ENCODE measurements around the gene BAHD1. TPM values are rescaled to one million over a fixed set of nuclear protein-coding genes. Genes with fewer than 3 reads are reported as not detected.

The BAHD1 gene
- total RNA-seq, 4 donors from 2014 or later = 11.6 to 29.6 (median 22.3) TPM

DNA sequence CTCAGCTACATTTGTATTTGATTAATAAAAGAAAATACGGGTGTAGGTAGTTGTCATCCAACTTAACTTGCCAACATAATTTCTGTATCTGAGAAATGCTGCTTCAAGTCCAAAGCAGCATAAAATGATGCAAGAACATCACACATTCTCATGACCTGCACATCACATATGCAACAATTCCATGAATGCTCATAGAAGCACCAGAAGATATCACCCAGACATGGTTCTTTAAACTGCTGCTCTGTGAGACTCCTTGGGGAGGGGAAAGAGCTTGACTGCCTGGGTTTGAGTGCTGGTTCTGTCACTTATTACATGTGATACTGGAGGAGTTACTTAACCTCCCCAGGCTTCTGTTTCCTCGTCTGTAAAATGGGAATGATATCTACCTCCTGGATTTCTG lies 69.4 kb downstream of the BAHD1 start:
- TF ChIP-seq POLR2A (IDR thresholded peaks at IDR 0.05; ENCODE audit: low read depth) (no peak), CTCF (IDR thresholded peaks at IDR 0.05) (no peak), POLR2AphosphoS5 (IDR thresholded peaks at IDR 0.05) (no peak), EP300 (IDR thresholded peaks at IDR 0.05) (no peak)
- 58% methylated on average over 2 of the region's 2 CpGs for WGBS
- no peak overlapping the region for H3K27ac ChIP-seq (replicated peaks in 1 of 4)

GRCh38 chr15:40511093-40511471 lies 70.3 kb downstream of the BAHD1 start:
- Histone ChIP-seq H3K27ac (replicated peaks in 1 of 4) (peak overlapping the region in 3 of 4 donors; percentile 23 to 42 (median 38)), H3K9me3 (no peaks in the 10 kb centered on the region), H3K27me3 (no peaks in the 10 kb centered on the region), H3K4me3 (peak overlapping the region; percentile 59 to 65 (median 64)), H3K4me1 (peaks cover 3 to 27% (median 24%) of the 10 kb centered on the region in 4 donors), H3K36me3 (no peaks in the 10 kb centered on the region)
- WGBS = 33% methylated on average over 22 of the region's 22 CpGs
- DNase-seq (ENCODE audit: extremely low spot score) = no peak
- intact Hi-C loops (cut with DNase I) = no loop called here
- no peak for TF ChIP-seq CTCF (IDR thresholded peaks at IDR 0.05)
- TF ChIP-seq POLR2AphosphoS5 (IDR thresholded peaks at IDR 0.05) = no peak
- TF ChIP-seq EP300 (IDR thresholded peaks at IDR 0.05) = no peak
- TF ChIP-seq POLR2A (IDR thresholded peaks at IDR 0.05; ENCODE audit: low read depth) = no peak

More for the DNA sequence above, 69.4 kb downstream of the BAHD1 start:
- no peak overlapping the region for H3K4me3 ChIP-seq
- no peaks in the 10 kb centered on the region for H3K27me3 ChIP-seq
- H3K4me1 ChIP-seq = peaks cover 3 to 27% (median 24%) of the 10 kb centered on the region in 4 donors
- H3K9me3 ChIP-seq = no peaks in the 10 kb centered on the region
- intact Hi-C loops (cut with DNase I) = no loop called here
- no peaks in the 10 kb centered on the region for H3K36me3 ChIP-seq
- DNase-seq (ENCODE audit: extremely low spot score) = no peak

DNA sequence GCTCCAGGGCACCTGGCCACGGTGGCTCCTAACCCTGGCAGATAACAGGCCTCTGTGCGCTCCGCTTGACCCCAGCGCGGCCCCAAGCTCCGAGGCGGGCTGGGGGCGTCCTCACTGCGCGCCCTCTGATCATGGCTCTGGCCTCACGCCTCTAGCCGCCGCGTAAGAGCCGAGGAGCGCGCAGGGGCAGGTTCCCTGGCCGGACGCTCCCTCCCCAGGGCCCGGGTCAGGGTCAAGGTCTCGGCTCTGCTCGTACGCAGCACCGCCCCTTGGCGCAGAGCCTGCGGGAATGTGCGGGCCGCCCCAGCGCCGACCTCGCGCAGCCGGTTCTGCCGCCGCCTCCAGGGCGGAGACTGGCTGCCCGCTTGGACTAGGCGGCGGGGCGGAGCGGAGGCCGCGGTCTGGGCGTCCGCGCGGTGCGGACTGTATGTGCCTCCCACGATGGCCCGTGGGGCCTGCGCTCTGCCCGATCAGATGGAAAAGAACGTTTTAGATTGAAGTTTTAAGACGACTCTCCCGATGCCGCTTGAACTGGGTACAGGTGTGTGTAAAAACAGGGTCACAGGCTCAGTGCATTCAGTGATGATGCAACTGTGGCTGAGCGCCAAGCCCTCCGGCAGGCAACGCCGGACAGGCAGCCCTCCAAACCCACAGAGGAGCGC lies 70.8 kb downstream of the BAHD1 start:
- TF ChIP-seq POLR2A (IDR thresholded peaks at IDR 0.05; ENCODE audit: low read depth) (no peak), POLR2AphosphoS5 (IDR thresholded peaks at IDR 0.05) (peak in 1 of 2 donors; percentile 43)
- intact Hi-C loops (cut with DNase I) = no loop called here

GRCh38 chr15:40512440-40512839 lies 71.7 kb downstream of the BAHD1 start:
- DNase-seq (ENCODE audit: extremely low spot score) = no peak
- intact Hi-C loops (cut with DNase I) = no loop called here
- no peak overlapping the region for H3K27ac ChIP-seq (replicated peaks in 1 of 4)
- H3K36me3 ChIP-seq = no peaks in the 10 kb centered on the region
- H3K4me1 ChIP-seq = peaks cover under 1 to 20% (median 15%) of the 10 kb centered on the region in 4 donors
- no peaks in the 10 kb centered on the region for H3K9me3 ChIP-seq
- no peaks in the 10 kb centered on the region for H3K27me3 ChIP-seq
- WGBS = 96% methylated on average over 2 of the region's 2 CpGs
- no peak for TF ChIP-seq EP300 (IDR thresholded peaks at IDR 0.05)
- TF ChIP-seq CTCF (IDR thresholded peaks at IDR 0.05) = no peak
- TF ChIP-seq POLR2AphosphoS5 (IDR thresholded peaks at IDR 0.05) = no peak
- no peak for TF ChIP-seq POLR2A (IDR thresholded peaks at IDR 0.05; ENCODE audit: low read depth)
- no peak overlapping the region for H3K4me3 ChIP-seq

More for the DNA sequence above, 70.8 kb downstream of the BAHD1 start:
- H3K4me1 ChIP-seq = peaks cover 3 to 27% (median 23%) of the 10 kb centered on the region in 4 donors
- H3K36me3 ChIP-seq = no peaks in the 10 kb centered on the region
- no peaks in the 10 kb centered on the region for H3K27me3 ChIP-seq
- WGBS = 3% methylated on average over 14 of the region's 61 CpGs
- H3K4me3 ChIP-seq = peak overlapping the region; percentile 59 to 65 (median 64)
- H3K9me3 ChIP-seq = no peaks in the 10 kb centered on the region
- peak overlapping the region in 3 of 4 donors; percentile 23 to 42 (median 38) for H3K27ac ChIP-seq (replicated peaks in 1 of 4)
- DNase-seq (ENCODE audit: extremely low spot score) = no peak

DNA sequence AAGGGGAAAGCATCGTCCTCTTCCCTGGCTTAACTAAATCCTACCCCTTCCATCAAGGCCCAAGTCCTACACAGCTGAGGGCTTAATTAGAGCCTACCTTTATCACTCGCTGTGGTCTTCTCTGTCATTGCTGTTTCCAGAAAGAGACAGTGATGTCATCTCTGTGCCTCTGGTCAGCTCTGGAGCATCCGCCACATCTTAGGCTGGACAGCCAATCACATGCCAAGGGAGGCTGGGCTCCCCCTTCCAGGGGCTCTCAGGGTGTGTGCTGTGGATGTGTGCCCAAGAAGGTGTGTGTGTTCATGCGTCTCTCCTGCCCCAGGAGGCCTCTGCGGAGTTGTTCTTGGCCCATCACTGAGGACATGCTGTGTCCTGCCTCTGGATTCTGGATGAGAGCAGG lies 72.9 kb downstream of the BAHD1 start:
- Histone ChIP-seq H3K27me3 (no peaks in the 10 kb centered on the region), H3K9me3 (no peaks in the 10 kb centered on the region), H3K36me3 (no peaks in the 10 kb centered on the region), H3K4me1 (peaks cover 0 to 18% (median 14%) of the 10 kb centered on the region in 4 donors), H3K4me3 (no peak overlapping the region), H3K27ac (replicated peaks in 1 of 4) (no peak overlapping the region)
- intact Hi-C loops (cut with DNase I) = no loop called here
- no peak for DNase-seq (ENCODE audit: extremely low spot score)
- no peak for TF ChIP-seq EP300 (IDR thresholded peaks at IDR 0.05)
- no peak for TF ChIP-seq POLR2AphosphoS5 (IDR thresholded peaks at IDR 0.05)
- WGBS = 86% methylated on average over 5 of the region's 5 CpGs
